ENCODE data around the gene PPP1R16B. TPM values are rescaled to one million over a fixed set of nuclear protein-coding genes. Genes with fewer than 3 reads are reported as not detected.

PPP1R16B gene
- polyA plus RNA-seq, 1 donor from 2014 or later, result 1.9 TPM

GRCh38 chr20:38873050-38873581 is 67.6 kb downstream of the PPP1R16B start:
- no peaks in the 10 kb centered on the region for H3F3A ChIP-seq (ENCODE audit: insufficient read depth, low read length, poor library complexity, severe bottlenecking)
- no peak overlapping the region for H2AFZ ChIP-seq (ENCODE audit: low read depth, low read length)
- no peak overlapping the region for H3K27ac ChIP-seq (ENCODE audit: low read length)
- H3K4me3 ChIP-seq (ENCODE audit: low read length), result no peak overlapping the region
- no peaks in the 10 kb centered on the region for H3K27me3 ChIP-seq (ENCODE audit: insufficient read depth, low read depth, low read length)
- no peak for TF ChIP-seq TAF1 (IDR thresholded peaks at IDR 0.05; ENCODE audit: low read depth)
- no peak for TF ChIP-seq EZH2 (IDR thresholded peaks at IDR 0.05; ENCODE audit: borderline replicate concordance, insufficient read depth, low read length, poor library complexity, severe bottlenecking)
- TF ChIP-seq RAD21 (conservative IDR thresholded peaks at IDR 0.05), result no peak
- no peak for TF ChIP-seq REST (IDR thresholded peaks at IDR 0.05; ENCODE audit: borderline replicate concordance)
- no peak for TF ChIP-seq MXI1 (conservative IDR thresholded peaks at IDR 0.05; ENCODE audit: poor library complexity, severe bottlenecking)
- no peak for TF ChIP-seq CTCF (IDR thresholded peaks at IDR 0.05; ENCODE audit: poor library complexity, severe bottlenecking)
- TF ChIP-seq POLR2AphosphoS5 (IDR thresholded peaks at IDR 0.05), result no peak
- TF ChIP-seq SMC3 (conservative IDR thresholded peaks at IDR 0.05; ENCODE audit: poor library complexity), result no peak
- no peak for TF ChIP-seq EP300 (conservative IDR thresholded peaks at IDR 0.05; ENCODE audit: poor library complexity, severe bottlenecking)
- H3K9me3 ChIP-seq (ENCODE audit: low read length), result no peaks in the 10 kb centered on the region
- no peaks in the 10 kb centered on the region for H3K36me3 ChIP-seq (ENCODE audit: insufficient read depth, low read length)
- no peaks in the 10 kb centered on the region for H3K79me2 ChIP-seq (replicated peaks; ENCODE audit: insufficient read depth, low read length)
- no peaks in the 10 kb centered on the region for H4K20me1 ChIP-seq (ENCODE audit: insufficient read depth)
- no peak overlapping the region for H3K4me2 ChIP-seq (ENCODE audit: low read length)
- H3K9ac ChIP-seq (ENCODE audit: low read length), result no peak overlapping the region
- H3K9me2 ChIP-seq (ENCODE audit: insufficient read depth, low read length), result no peaks in the 10 kb centered on the region

GRCh38 chr20:38874460-38875174 is 69.1 kb downstream of the PPP1R16B start:
- H3K9ac ChIP-seq (ENCODE audit: low read length), result no peak overlapping the region
- no peak overlapping the region for H3K4me3 ChIP-seq (ENCODE audit: low read length)
- TF ChIP-seq EZH2 (IDR thresholded peaks at IDR 0.05; ENCODE audit: borderline replicate concordance, insufficient read depth, low read length, poor library complexity, severe bottlenecking) (no peak), REST (IDR thresholded peaks at IDR 0.05; ENCODE audit: borderline replicate concordance) (no peak), MXI1 (conservative IDR thresholded peaks at IDR 0.05; ENCODE audit: poor library complexity, severe bottlenecking) (no peak), EP300 (conservative IDR thresholded peaks at IDR 0.05; ENCODE audit: poor library complexity, severe bottlenecking) (no peak), RAD21 (conservative IDR thresholded peaks at IDR 0.05) (no peak), CTCF (IDR thresholded peaks at IDR 0.05; ENCODE audit: poor library complexity, severe bottlenecking) (no peak), POLR2AphosphoS5 (IDR thresholded peaks at IDR 0.05) (no peak), SMC3 (conservative IDR thresholded peaks at IDR 0.05; ENCODE audit: poor library complexity) (no peak), TAF1 (IDR thresholded peaks at IDR 0.05; ENCODE audit: low read depth) (no peak)
- no peaks in the 10 kb centered on the region for H3K9me2 ChIP-seq (ENCODE audit: insufficient read depth, low read length)
- no peaks in the 10 kb centered on the region for H4K20me1 ChIP-seq (ENCODE audit: insufficient read depth)
- H3K79me2 ChIP-seq (replicated peaks; ENCODE audit: insufficient read depth, low read length), result no peaks in the 10 kb centered on the region
- no peaks in the 10 kb centered on the region for H3K9me3 ChIP-seq (ENCODE audit: low read length)
- H3K27me3 ChIP-seq (ENCODE audit: insufficient read depth, low read depth, low read length), result no peaks in the 10 kb centered on the region
- H3K27ac ChIP-seq (ENCODE audit: low read length), result no peak overlapping the region
- no peak overlapping the region for H2AFZ ChIP-seq (ENCODE audit: low read depth, low read length)
- no peak overlapping the region for H3K4me2 ChIP-seq (ENCODE audit: low read length)
- H3K36me3 ChIP-seq (ENCODE audit: insufficient read depth, low read length), result no peaks in the 10 kb centered on the region
- no peaks in the 10 kb centered on the region for H3F3A ChIP-seq (ENCODE audit: insufficient read depth, low read length, poor library complexity, severe bottlenecking)
